IMR-90 (cell line): Measurements from ENCODE around the gene TEX2. TPM values are rescaled to one million over a fixed set of nuclear protein-coding genes. Genes with fewer than 3 reads are reported as not detected.

Experiments
- ATAC-seq: fragments of 200-7000 bp; cut with Tn5 transposase; 2 replicates; pipeline ENCODE4 v1.9.1; 2020; ENCODE audit warnings: low read depth, mild to moderate bottlenecking, moderate library complexity
- BruUV-seq: library from RNA; stranded (reverse); fragments of 400-500 nt; replicated peaks from 2 replicates; lab custom pipeline; 2021; lab: Mats Ljungman, UMichigan
- CTCF ChIA-PET: fragments of 300-600 bp; formaldehyde crosslinking; extraction: SDS; loops from one replicate; lab custom pipeline; 2021; ENCODE audit warnings: antibody characterized with exemption; lab: Yijun Ruan, JAX
- POLR2A ChIA-PET: fragments of 300-600 bp; sonication (Branson Sonifier 250); formaldehyde crosslinking; loops from one replicate; lab custom pipeline; 2022; ENCODE audit warnings: antibody characterized with exemption; ENCODE audit not compliant: unreplicated experiment; lab: Charles Lee
- DNase-seq: peaks from one replicate; pipeline ENCODE4 v3.0.0; 2013
- H2AFZ ChIP-seq: replicated peaks from 2 replicates; pipeline ENCODE3; 2013; ENCODE audit warnings: low read length, mild to moderate bottlenecking; ENCODE audit not compliant: poor library complexity
- H2AK5ac ChIP-seq: 2 replicates; pipeline ENCODE4 v1.6.1; 2013; ENCODE audit warnings: low read depth, low read length, inconsistent platforms
- H2AK9ac ChIP-seq: replicated peaks from 2 replicates; pipeline ENCODE3; 2013; ENCODE audit warnings: mild to moderate bottlenecking, low read depth, low read length, moderate library complexity; ENCODE audit not compliant: poor library complexity
- H2BK120ac ChIP-seq: 2 replicates; pipeline ENCODE4 v1.6.1; 2013; ENCODE audit warnings: low read depth, low read length, inconsistent platforms
- H2BK15ac ChIP-seq: 3 replicates; pipeline ENCODE4 v1.6.1; 2013; ENCODE audit warnings: low read depth, low read length, inconsistent platforms
- H2BK20ac ChIP-seq: 2 replicates; pipeline ENCODE4 v1.6.1; 2013; ENCODE audit warnings: low read depth, mild to moderate bottlenecking, inconsistent platforms, low read length, moderate library complexity
- H2BK5ac ChIP-seq: 2 replicates; pipeline ENCODE4 v1.6.1; 2013; ENCODE audit warnings: mild to moderate bottlenecking, low read depth, low read length, inconsistent platforms; ENCODE audit not compliant: poor library complexity, severe bottlenecking
- H3K14ac ChIP-seq: replicated peaks from 2 replicates; pipeline ENCODE4 v1.6.1; 2013; ENCODE audit warnings: low read depth, low read length, inconsistent platforms
- H3K18ac ChIP-seq: 2 replicates; pipeline ENCODE4 v1.6.1; 2013; ENCODE audit warnings: low read depth, low read length, control low read depth
- H3K23ac ChIP-seq: 2 replicates; pipeline ENCODE4 v1.6.1; 2013; ENCODE audit warnings: low read depth, low read length, inconsistent platforms
- H3K27ac ChIP-seq: 2 replicates; pipeline ENCODE4 v1.5.1; 2013; ENCODE audit warnings: mild to moderate bottlenecking, control low read depth, low read length; ENCODE audit not compliant: insufficient read depth
- H3K27me3 ChIP-seq: 2 replicates; pipeline ENCODE4 v1.6.1; 2013; ENCODE audit warnings: low read length; ENCODE audit not compliant: control insufficient read depth, insufficient read depth
- H3K36me3 ChIP-seq: 2 replicates; pipeline ENCODE4 v1.6.1; 2013; ENCODE audit warnings: low read length, mixed read lengths; ENCODE audit not compliant: control insufficient read depth, insufficient read depth
- H3K4ac ChIP-seq: 2 replicates; pipeline ENCODE4 v1.6.1; 2013; ENCODE audit warnings: low read depth, low read length, inconsistent platforms
- H3K4me1 ChIP-seq: 2 replicates; pipeline ENCODE4 v1.6.1; 2013; ENCODE audit warnings: low read length, mixed read lengths; ENCODE audit not compliant: control insufficient read depth, insufficient read depth
- H3K4me2 ChIP-seq: 2 replicates; pipeline ENCODE4 v1.6.1; 2013; ENCODE audit warnings: low read depth, mild to moderate bottlenecking, control low read depth, low read length, moderate library complexity
- H3K4me3 ChIP-seq: 2 replicates; pipeline ENCODE4 v1.5.1; 2013; ENCODE audit warnings: low read depth, mild to moderate bottlenecking, control low read depth, low read length, moderate library complexity; ENCODE audit not compliant: insufficient read depth
- H3K56ac ChIP-seq: 2 replicates; pipeline ENCODE4 v1.6.1; 2013; ENCODE audit warnings: low read length, inconsistent platforms; ENCODE audit not compliant: insufficient read depth; ENCODE audit errors: extremely low read depth
- H3K79me1 ChIP-seq, 2 experiments: 2 replicates each; pipeline ENCODE4 v1.6.1; 2013; ENCODE audit warnings: low read length in 2 of 2, inconsistent platforms in 1 of 2, low read depth in 1 of 2
- H3K9ac ChIP-seq: 2 replicates; pipeline ENCODE4 v1.6.1; 2013; ENCODE audit warnings: low read depth, low read length, control low read depth
- H3K9me1 ChIP-seq: 2 replicates; pipeline ENCODE4 v1.6.1; 2013; ENCODE audit warnings: low read length, inconsistent platforms; ENCODE audit not compliant: insufficient read depth
- H3K9me3 ChIP-seq: 2 replicates; pipeline ENCODE4 v1.6.1; 2013; ENCODE audit warnings: low read length; ENCODE audit not compliant: control insufficient read depth, insufficient read depth
- H4K20me1 ChIP-seq: 2 replicates; pipeline ENCODE4 v1.6.1; 2013; ENCODE audit warnings: low read length, inconsistent platforms; ENCODE audit not compliant: insufficient read depth
- H4K5ac ChIP-seq: 2 replicates; pipeline ENCODE4 v1.6.1; 2013; ENCODE audit warnings: mild to moderate bottlenecking, low read depth, low read length, control low read depth
- H4K8ac ChIP-seq, 2 experiments: 2 replicates each; pipeline ENCODE4 v1.6.1; 2013; ENCODE audit warnings: low read depth in 2 of 2, low read length in 2 of 2, control low read depth in 1 of 2, inconsistent platforms in 1 of 2
- H4K91ac ChIP-seq: 2 replicates; pipeline ENCODE4 v1.6.1; 2013; ENCODE audit warnings: low read depth, low read length, inconsistent platforms; ENCODE audit not compliant: insufficient read depth
- MXI1 ChIP-seq: IDR thresholded peaks from 2 replicates; pipeline ENCODE4 v1.6.1; 2012; ENCODE audit warnings: low read depth, mild to moderate bottlenecking, low read length, moderate library complexity, borderline replicate concordance
- POLR2A ChIP-seq: IDR thresholded peaks from 2 replicates; pipeline ENCODE4 v1.6.1; 2012; ENCODE audit warnings: mild to moderate bottlenecking, low read depth, low read length
- WGBS, 2 experiments: methylation state at CpG; one replicate each; pipeline versions ENCODE4 v1.1.5 to v1.1.7; 2013; ENCODE audit warnings: missing lambda C conversion rate in 2 of 2; ENCODE audit not compliant: insufficient read length in 1 of 2; ENCODE audit errors: extremely low coverage in 2 of 2; 5-methylcytosine and 5-hydroxymethylcytosine counted together
- dilution Hi-C: fragments of 300-500 bp; cut with HindIII; formaldehyde crosslinking; loops from one replicate; pipeline ENCODE4 v1.14.3; 2018; ENCODE audit warnings: low sequenced_read_pairs; ENCODE audit not compliant: unreplicated experiment
- in situ Hi-C: fragments of 300-500 bp; cut with MboI; formaldehyde crosslinking; loops from 3 replicates; pipeline ENCODE4 v1.14.3; 2019; ENCODE audit warnings: low sequenced_read_pairs, inconsistent platforms, mixed read lengths
- intact Hi-C: fragments of 100-400 bp; cut with micrococcal nuclease; formaldehyde crosslinking; loops from 2 replicates; pipeline ENCODE4 v1.10.0; 2022
- polyA plus RNA-seq, 3 experiments: library from polyadenylated mRNA; depleted of rRNA; stranded (reverse); fragments of >200 nt; gene quantifications; 2 replicates each; pipeline ENCODE4 v1.2.3, GENCODE V29; 2012; ENCODE audit warnings: low replicate concordance in 1 of 3
- total RNA-seq: library from RNA; depleted of rRNA; stranded (reverse); fragments of >200 nt; gene quantifications from 2 replicates; pipeline ENCODE4 v1.2.3, GENCODE V29; 2012
- TF ChIP-seq, protein P1 (sequence below): fragments of 150-350 bp; IDR thresholded peaks from 2 replicates; pipeline ENCODE4 v1.6.1; 2017; ENCODE audit warnings: mild to moderate bottlenecking, antibody characterized with exemption, low read length, low read depth

TEX2 gene
- total and polyA plus RNA-seq, 2 of the 4 experiments (the other 2 are of a cell fraction) = 18.2 to 21.9 TPM

GRCh38 chr17:64117981-64118979, 144.8 kb downstream of the TEX2 start:
- Histone ChIP-seq H3K79me1 (peaks cover 32 to 60% of the 10 kb centered on the region in 2 experiments), H3K4me3 (no peak overlapping the region), H3K27me3 (no peaks in the 10 kb centered on the region), H3K9ac (no peak overlapping the region), H3K56ac (no peak overlapping the region), H3K36me3 (no peaks in the 10 kb centered on the region), H2BK15ac (no peak overlapping the region), H3K18ac (no peak overlapping the region), H3K27ac (no peak overlapping the region), H3K14ac (no peak overlapping the region; the same call in 1 of the 2 replicates), H3K23ac (peak overlapping the region; percentile 38; the same call in 1 of the 2 replicates), H4K5ac (no peak overlapping the region), H3K4me1 (peaks cover 21% of the 10 kb centered on the region), H4K20me1 (peaks cover 9% of the 10 kb centered on the region; the same call in 1 of the 2 replicates), H4K8ac (no peak overlapping the region), H2AFZ (no peak overlapping the region), H2AK9ac (peak overlapping the region; percentile 60), H2BK20ac (no peak overlapping the region), H2BK120ac (no peak overlapping the region; the same call in 1 of the 2 replicates), H3K9me3 (no peaks in the 10 kb centered on the region), H2BK5ac (no peak overlapping the region), H4K91ac (no peak overlapping the region; the same call in 1 of the 2 replicates), H3K9me1 (peaks cover 20% of the 10 kb centered on the region), H3K4me2 (no peak overlapping the region), H2AK5ac (peak overlapping the region; percentile 49; the same call in 1 of the 2 replicates), H3K4ac (peak overlapping the region; percentile 15; the same call in 1 of the 2 replicates)
- intact Hi-C loops (no loop called here), dilution Hi-C loops (no loop called here), in situ Hi-C loops (no loop called here)
- 71% methylated on average over 2 of the region's 10 CpGs; no CpG with 5 or more reads in 1 of the 2 experiments for WGBS, 2 experiments
- TF ChIP-seq, protein P1, sequence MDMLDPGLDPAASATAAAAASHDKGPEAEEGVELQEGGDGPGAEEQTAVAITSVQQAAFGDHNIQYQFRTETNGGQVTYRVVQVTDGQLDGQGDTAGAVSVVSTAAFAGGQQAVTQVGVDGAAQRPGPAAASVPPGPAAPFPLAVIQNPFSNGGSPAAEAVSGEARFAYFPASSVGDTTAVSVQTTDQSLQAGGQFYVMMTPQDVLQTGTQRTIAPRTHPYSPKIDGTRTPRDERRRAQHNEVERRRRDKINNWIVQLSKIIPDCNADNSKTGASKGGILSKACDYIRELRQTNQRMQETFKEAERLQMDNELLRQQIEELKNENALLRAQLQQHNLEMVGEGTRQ = no peak
- TF ChIP-seq POLR2A (no peak), MXI1 (no peak)
- ChIA-PET POLR2A (interaction anchor here (0.6 kb wide), 1 partner anchor 11 kb away, joined by 3 read pairs; no protein-coding TSS in a partner anchor), CTCF (interaction anchor here (1.4 kb wide), 1 partner anchor 89 kb away, joined by 3 read pairs; no protein-coding TSS in a partner anchor)
- no peak for ATAC-seq
- BruUV-seq = no TSS peak
- no peak for DNase-seq
